Measurements from ENCODE around the gene SCIMP. TPM values are rescaled to one million over a fixed set of nuclear protein-coding genes. Genes with fewer than 3 reads are reported as not detected.

The SCIMP gene
- total RNA-seq, 4 donors from 2014 or later, result 0.62 to 0.91 TPM; not detected in 2

DNA sequence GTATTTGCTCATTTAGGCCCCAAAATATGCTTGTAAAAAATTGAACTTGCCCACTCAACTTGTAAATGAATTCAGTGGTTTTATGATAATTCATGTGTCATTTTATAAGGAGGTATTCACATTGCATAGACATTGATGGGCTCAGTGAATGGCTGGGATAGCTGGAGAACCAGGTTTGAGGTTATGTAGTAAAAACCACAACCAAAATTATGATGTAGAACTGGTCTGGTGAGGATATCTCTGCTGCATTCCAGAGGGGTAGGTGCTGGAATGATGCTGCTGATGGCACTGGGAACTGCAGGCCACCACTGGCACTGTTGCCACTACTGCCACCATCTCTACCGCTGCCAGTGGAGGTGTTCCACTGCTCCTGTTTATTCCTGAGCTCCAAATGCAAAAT, 25.9 kb upstream of the SCIMP start:
- no peaks in the 10 kb centered on the region for H3K36me3 ChIP-seq
- no peak overlapping the region for H3K27ac ChIP-seq
- intact Hi-C loops (cut with DNase I; ENCODE audit: low total_unique reads), result no loop called here
- TF ChIP-seq POLR2A (IDR thresholded peaks at IDR 0.05), result no peak
- TF ChIP-seq CTCF (IDR thresholded peaks at IDR 0.05), result no peak
- no peaks in the 10 kb centered on the region for H3K4me1 ChIP-seq
- no peak for DNase-seq
- H3K9me3 ChIP-seq, result no peaks in the 10 kb centered on the region
- H3K27me3 ChIP-seq, result no peaks in the 10 kb centered on the region
- no peak overlapping the region for H3K4me3 ChIP-seq

DNA sequence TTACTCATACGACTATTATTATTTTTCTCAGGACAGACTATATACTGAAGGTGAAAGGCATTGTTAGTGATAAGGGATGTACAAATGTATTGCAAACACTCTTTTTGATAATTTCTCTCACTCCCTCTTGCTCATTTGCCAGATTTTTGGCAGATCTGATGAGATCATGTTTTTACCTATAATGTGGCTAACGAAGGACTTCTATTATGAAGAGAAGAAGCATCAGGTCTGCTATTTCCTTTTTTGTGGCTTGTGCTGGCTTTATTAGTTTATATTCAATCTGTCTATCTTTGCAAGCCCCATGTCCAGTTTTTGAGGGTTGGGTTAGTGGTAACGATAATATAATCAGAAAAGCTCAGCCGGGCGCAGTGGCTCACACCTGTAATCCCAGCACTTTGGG, 22.5 kb upstream of the SCIMP start:
- Histone ChIP-seq H3K9me3 (no peaks in the 10 kb centered on the region), H3K4me3 (no peak overlapping the region), H3K36me3 (no peaks in the 10 kb centered on the region), H3K27ac (no peak overlapping the region), H3K27me3 (no peaks in the 10 kb centered on the region), H3K4me1 (no peaks in the 10 kb centered on the region)
- no peak for DNase-seq
- TF ChIP-seq POLR2A (IDR thresholded peaks at IDR 0.05) (no peak), CTCF (IDR thresholded peaks at IDR 0.05) (no peak)
- intact Hi-C loops (cut with DNase I; ENCODE audit: low total_unique reads), result no loop called here

GRCh38 chr17:5254903-5255521, 20.4 kb upstream of the SCIMP start:
- Histone ChIP-seq H3K27ac (no peak overlapping the region), H3K4me3 (no peak overlapping the region), H3K9me3 (no peaks in the 10 kb centered on the region), H3K27me3 (no peaks in the 10 kb centered on the region), H3K36me3 (no peaks in the 10 kb centered on the region), H3K4me1 (no peaks in the 10 kb centered on the region)
- TF ChIP-seq POLR2A (IDR thresholded peaks at IDR 0.05) (no peak), CTCF (IDR thresholded peaks at IDR 0.05) (no peak)
- DNase-seq, result no peak
- intact Hi-C loops (cut with DNase I; ENCODE audit: low total_unique reads), result no loop called here

DNA sequence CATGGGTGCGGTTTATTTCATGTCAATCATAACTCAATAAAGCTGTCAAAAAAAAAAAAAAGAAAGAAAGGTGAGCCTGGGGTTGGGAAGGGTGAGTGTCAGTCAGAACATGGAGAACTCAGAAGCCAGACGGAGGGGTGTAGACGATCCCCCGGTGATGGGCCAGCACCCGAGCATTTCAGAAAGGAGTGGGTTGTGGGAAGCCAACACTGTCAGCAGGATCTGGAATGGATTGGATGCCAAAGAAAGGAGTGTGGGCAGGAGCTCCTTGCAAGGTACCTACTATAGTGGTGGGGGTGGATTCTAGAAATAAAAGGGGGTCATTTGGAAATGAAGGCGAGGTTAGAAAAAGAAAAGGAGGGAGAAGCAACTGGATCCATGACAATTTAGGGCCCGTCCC, 19.8 kb upstream of the SCIMP start:
- no peak for TF ChIP-seq POLR2A (IDR thresholded peaks at IDR 0.05)
- no peak for TF ChIP-seq CTCF (IDR thresholded peaks at IDR 0.05)
- intact Hi-C loops (cut with DNase I; ENCODE audit: low total_unique reads), result no loop called here
- DNase-seq, result no peak
- Histone ChIP-seq H3K27ac (no peak overlapping the region), H3K9me3 (no peaks in the 10 kb centered on the region), H3K27me3 (no peaks in the 10 kb centered on the region), H3K4me1 (no peaks in the 10 kb centered on the region), H3K4me3 (no peak overlapping the region), H3K36me3 (no peaks in the 10 kb centered on the region)

DNA sequence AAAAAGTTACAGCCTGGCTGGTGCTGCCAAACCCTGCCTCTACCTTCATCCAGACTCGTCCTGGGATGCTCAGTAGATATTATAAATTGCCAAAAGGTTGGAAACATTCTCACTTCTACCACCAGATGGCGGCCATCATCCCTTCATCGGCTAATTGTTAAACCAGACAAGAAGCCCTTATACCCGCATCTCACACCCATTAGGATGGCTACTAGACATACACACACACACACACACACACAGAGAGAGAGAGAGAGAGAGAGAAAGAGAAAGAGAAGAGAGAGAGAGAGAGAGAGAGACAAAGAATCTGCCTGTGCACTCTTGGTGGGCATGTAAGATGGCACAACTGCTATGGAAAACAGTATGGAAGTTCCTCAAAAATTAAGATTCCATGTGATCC, 15.0 kb upstream of the SCIMP start:
- no peaks in the 10 kb centered on the region for H3K27me3 ChIP-seq
- H3K36me3 ChIP-seq, result no peaks in the 10 kb centered on the region
- H3K27ac ChIP-seq, result no peak overlapping the region
- H3K4me1 ChIP-seq, result no peaks in the 10 kb centered on the region
- TF ChIP-seq CTCF (IDR thresholded peaks at IDR 0.05) (peak; percentile 45 to 66 (median 59)), POLR2A (IDR thresholded peaks at IDR 0.05) (no peak)
- H3K4me3 ChIP-seq, result no peak overlapping the region
- intact Hi-C loops (cut with DNase I; ENCODE audit: low total_unique reads), result no loop called here
- H3K9me3 ChIP-seq, result no peaks in the 10 kb centered on the region
- DNase-seq, result peak; percentile 24 to 51
